Esophagus muscularis mucosa (tissue), 4 donors: ENCODE data around the gene ELOA.

Source experiments
- CTCF ChIP-seq, 3 experiments: fragments of 200-600 bp in 2 of 3; fragments of 450-650 bp in 1 of 3; sonication (generic) in 2 of 3; IDR thresholded peaks; one replicate each; pipeline ENCODE4 v1.5.1; 2017 to 2019; ENCODE audit warnings: antibody characterized with exemption in 3 of 3, mild to moderate bottlenecking in 2 of 3, moderate library complexity in 1 of 3
- EP300 ChIP-seq: sonication (generic); formaldehyde crosslinking; IDR thresholded peaks from one replicate; pipeline ENCODE4 v1.6.1; 2017; ENCODE audit warnings: antibody characterized with exemption
- POLR2A ChIP-seq: fragments of 450-650 bp; IDR thresholded peaks from one replicate; pipeline ENCODE4 v1.6.1; 2017; ENCODE audit warnings: antibody characterized with exemption, moderate library complexity, mild to moderate bottlenecking, low read depth
- POLR2AphosphoS5 ChIP-seq, 2 donors: sonication (generic); formaldehyde crosslinking; IDR thresholded peaks; one replicate each; pipeline ENCODE4 v1.6.1; 2017; ENCODE audit warnings: antibody characterized with exemption in 2 of 2

GRCh38 chr1:23809751-23810171 lies 66.5 kb downstream of the ELOA start:
- TF ChIP-seq CTCF (IDR thresholded peaks at IDR 0.05) = peak; percentile 71 to 80 (median 77)
- TF ChIP-seq POLR2AphosphoS5 (IDR thresholded peaks at IDR 0.05) = peak in 1 of 2 donors; percentile 51
- no peak for TF ChIP-seq POLR2A
- TF ChIP-seq EP300 = no peak
